Endothelial cell of umbilical vein (primary cell): ENCODE measurements around the gene INPP5A. TPM values are rescaled to one million over a fixed set of nuclear protein-coding genes. Genes with fewer than 3 reads are reported as not detected.

Experiments used
- BruUV-seq: library from RNA; stranded (reverse); fragments of 400-500 nt; replicated peaks from 2 replicates; lab custom pipeline; 2021; lab: Mats Ljungman, UMichigan
- CTCF ChIA-PET: fragments of 300-600, 350-600 bp; sonication (Branson Sonifier 250); formaldehyde crosslinking; loops from one replicate; lab custom pipeline; 2021; ENCODE audit warnings: antibody characterized with exemption, inconsistent platforms; lab: Charles Lee
- POLR2A ChIA-PET: fragments of 300-600, 350-600 bp; sonication (Branson Sonifier 250); formaldehyde crosslinking; loops from one replicate; lab custom pipeline; 2021; ENCODE audit warnings: antibody characterized with exemption, inconsistent platforms; lab: Charles Lee
- DNase-seq: peaks from one replicate; pipeline ENCODE4 v3.0.0-alpha.2; 2011; ENCODE audit warnings: low read depth, low spot score
- FAIRE-seq: peaks from 2 replicates; lab custom pipeline; 2011; peaks lifted over from hg19 to GRCh38; lab: Jason Lieb, UNC
- H2AFZ ChIP-seq: 2 replicates; pipeline ENCODE4 v1.6.0; 2012; ENCODE audit warnings: low read depth, low read length, control low read depth, inconsistent platforms
- H3K27ac ChIP-seq: 2 replicates; pipeline ENCODE4 v1.5.1; 2011; ENCODE audit warnings: low read depth, mild to moderate bottlenecking, control low read depth, low read length, moderate library complexity; ENCODE audit not compliant: insufficient read depth
- H3K27me3 ChIP-seq, 2 experiments: 2 replicates each; pipeline versions ENCODE4 v1.6.0 to v1.6.1; 2011; ENCODE audit warnings: low read length in 2 of 2, mixed read lengths in 1 of 2; ENCODE audit not compliant: control insufficient read depth in 2 of 2, insufficient read depth in 2 of 2
- H3K36me3 ChIP-seq, 2 experiments: 2 replicates in 1 of 2; 3 replicates in 1 of 2; pipeline ENCODE4 v1.5.1; 2011; ENCODE audit warnings: low read length in 2 of 2, mild to moderate bottlenecking in 1 of 2, moderate library complexity in 1 of 2; ENCODE audit not compliant: control insufficient read depth in 2 of 2, insufficient read depth in 2 of 2; ENCODE audit errors: extremely low read depth in 1 of 2
- H3K4me1 ChIP-seq: 3 replicates; pipeline ENCODE4 v1.5.1; 2011; ENCODE audit warnings: mild to moderate bottlenecking, low read length; ENCODE audit not compliant: control insufficient read depth, insufficient read depth; ENCODE audit errors: extremely low read depth
- H3K4me2 ChIP-seq: 2 replicates; pipeline ENCODE4 v1.6.1; 2011; ENCODE audit warnings: low read length, control low read depth, mixed read lengths; ENCODE audit not compliant: insufficient read depth
- H3K4me3 ChIP-seq, 3 experiments: fragments of 200-600 bp in 1 of 3; sonication (generic), shearing (Covaris generic) in 1 of 3; replicated peaks in 1 of 3; 2 replicates each; pipeline ENCODE4 v1.5.1; 2011 to 2016; ENCODE audit warnings: control low read depth in 3 of 3, low read length in 3 of 3, mild to moderate bottlenecking in 2 of 3, inconsistent platforms in 1 of 3, low read depth in 1 of 3, moderate library complexity in 1 of 3; ENCODE audit not compliant: insufficient read depth in 1 of 3
- H3K79me2 ChIP-seq: 2 replicates; pipeline ENCODE4 v1.6.0; 2012; ENCODE audit warnings: low read length, inconsistent platforms; ENCODE audit not compliant: control insufficient read depth, insufficient read depth
- H3K9ac ChIP-seq: replicated peaks from 2 replicates; pipeline ENCODE3; 2011; ENCODE audit warnings: low read length, control low read depth; ENCODE audit not compliant: insufficient read depth; ENCODE audit errors: extremely low read depth
- H3K9me1 ChIP-seq: replicated peaks from 3 replicates; pipeline ENCODE4 v1.6.0; 2011; ENCODE audit warnings: mild to moderate bottlenecking, low read length; ENCODE audit not compliant: control insufficient read depth, insufficient read depth; ENCODE audit errors: extremely low read depth
- H3K9me3 ChIP-seq: replicated peaks from 2 replicates; pipeline ENCODE4 v1.5.1; 2012; ENCODE audit warnings: low read length, inconsistent platforms; ENCODE audit not compliant: control insufficient read depth, insufficient read depth
- H4K20me1 ChIP-seq: replicated peaks from 2 replicates; pipeline ENCODE3; 2011; ENCODE audit warnings: mild to moderate bottlenecking, low read length; ENCODE audit not compliant: control insufficient read depth, insufficient read depth; ENCODE audit errors: extremely low read depth
- CTCF ChIP-seq, 2 donors: IDR thresholded peaks; 1 replicate in 1 of 2; 2 replicates in 1 of 2; pipeline ENCODE4 v1.5.1; 2011; ENCODE audit warnings: low read length in 2 of 2, mild to moderate bottlenecking in 2 of 2, moderate library complexity in 2 of 2, control low read depth in 1 of 2, inconsistent platforms in 1 of 2, low read depth in 1 of 2; ENCODE audit not compliant: insufficient read depth in 1 of 2; ENCODE audit errors: extremely low read depth in 1 of 2
- EZH2 ChIP-seq: IDR thresholded peaks from 2 replicates; pipeline ENCODE4 v1.6.1; 2012; ENCODE audit warnings: borderline replicate concordance, low read depth, mild to moderate bottlenecking, moderate library complexity, low read length, inconsistent platforms; ENCODE audit not compliant: severe bottlenecking
- FOS ChIP-seq: IDR thresholded peaks from 2 replicates; pipeline ENCODE4 v1.6.1; 2011; ENCODE audit warnings: mild to moderate bottlenecking, low read length, moderate library complexity, borderline replicate concordance; ENCODE audit not compliant: insufficient read depth
- GATA2 ChIP-seq: IDR thresholded peaks from 2 replicates; pipeline ENCODE4 v1.7.0; 2011; ENCODE audit warnings: low read depth, mild to moderate bottlenecking, moderate library complexity, mixed read lengths, low read length; ENCODE audit not compliant: insufficient read length, insufficient read depth
- JUN ChIP-seq: IDR thresholded peaks from 2 replicates; pipeline ENCODE4 v1.6.1; 2011; ENCODE audit warnings: borderline replicate concordance, low read depth; ENCODE audit not compliant: insufficient read length, insufficient read depth
- MAX ChIP-seq: IDR thresholded peaks from 2 replicates; pipeline ENCODE4 v1.6.1; 2011; ENCODE audit not compliant: insufficient read depth, insufficient read length
- MYC ChIP-seq: IDR thresholded peaks from one replicate; pipeline ENCODE4 v1.6.1; 2011; ENCODE audit warnings: mild to moderate bottlenecking, low read depth, low read length
- POLR2A ChIP-seq: IDR thresholded peaks from 2 replicates; pipeline ENCODE4 v1.6.1; 2012; ENCODE audit warnings: low read depth, mild to moderate bottlenecking, control low read depth, low read length
- POLR2AphosphoS5 ChIP-seq: IDR thresholded peaks from 2 replicates; pipeline ENCODE4 v1.6.1; 2012; ENCODE audit warnings: low read depth, mild to moderate bottlenecking, control low read depth, low read length, moderate library complexity; ENCODE audit not compliant: insufficient read depth
- dilution Hi-C: fragments of 300-500 bp; cut with MboI; formaldehyde crosslinking; loops from one replicate; pipeline ENCODE4 v1.15.0; 2019; ENCODE audit warnings: low sequenced_read_pairs; ENCODE audit not compliant: extremely low pct_ligation_motif_present
- intact Hi-C: fragments of 100-400 bp; cut with micrococcal nuclease; formaldehyde crosslinking; loops from one replicate; pipeline ENCODE4 v1.10.0; 2022
- polyA plus RNA-seq, 4 experiments: library from polyadenylated mRNA; depleted of rRNA in 3 of 4; stranded (reverse) in 3 of 4; unstranded in 1 of 4; fragments of >200 nt; gene quantifications; 2 replicates each; pipeline versions ENCODE4 v1.2.1 to v1.2.3, GENCODE V29; 2011 to 2012; ENCODE audit warnings: missing spikeins in 1 of 4
- total RNA-seq: library from RNA; stranded (reverse); gene quantifications from 2 replicates; pipeline ENCODE4 v1.2.3, GENCODE V29; 2021

Gene INPP5A
- total and polyA plus RNA-seq, 2 donors (not counting 3 experiments of a cell fraction or from before 2014, with no cell fraction given) = 22.9 to 33.2 TPM

- Histone ChIP-seq H3K9ac (no peak overlapping the region), H3K27me3 (no peaks in the 10 kb centered on the region), H4K20me1 (no peaks in the 10 kb centered on the region), H3K9me3 (no peaks in the 10 kb centered on the region), H3K4me2 (no peak overlapping the region), H3K27ac (no peak overlapping the region), H3K36me3 (no peaks in the 10 kb centered on the region), H2AFZ (no peak overlapping the region), H3K79me2 (no peaks in the 10 kb centered on the region), H3K4me3 (no peak overlapping the region), H3K9me1 (no peaks in the 10 kb centered on the region), H3K4me1 (no peaks in the 10 kb centered on the region)
- no peak for FAIRE-seq
- no TSS peak for BruUV-seq
- CTCF ChIA-PET = no interaction called here
- intact Hi-C loops (no loop called here), dilution Hi-C loops (no loop called here)
- DNase-seq = no peak
- no peak for TF ChIP-seq FOS
- no peak for TF ChIP-seq POLR2A
- TF ChIP-seq MYC = no peak
- TF ChIP-seq CTCF (IDR thresholded peaks at IDR 0.05; ENCODE audit: extremely low read depth in 1 of 2, insufficient read depth in 1 of 2, low read depth in 1 of 2, low read length in 2 of 2) = no peak
- TF ChIP-seq EZH2 = no peak
- TF ChIP-seq GATA2 = no peak
- no peak for TF ChIP-seq JUN
- TF ChIP-seq POLR2AphosphoS5 = no peak
- TF ChIP-seq MAX = no peak
- POLR2A ChIA-PET = no interaction called here
These were observed 219.6 kb downstream of the INPP5A start for GRCh38 chr10:132757171-132757570.
